T1000 (cell line): Measurements from ENCODE around the gene MYOCD.

ENCODE experiments used
- DNase-seq: peaks from one replicate; lab custom pipeline; 2025; ENCODE audit warnings: mixed read lengths; lab: John Stamatoyannopoulos, UW

MYOCD gene

DNA sequence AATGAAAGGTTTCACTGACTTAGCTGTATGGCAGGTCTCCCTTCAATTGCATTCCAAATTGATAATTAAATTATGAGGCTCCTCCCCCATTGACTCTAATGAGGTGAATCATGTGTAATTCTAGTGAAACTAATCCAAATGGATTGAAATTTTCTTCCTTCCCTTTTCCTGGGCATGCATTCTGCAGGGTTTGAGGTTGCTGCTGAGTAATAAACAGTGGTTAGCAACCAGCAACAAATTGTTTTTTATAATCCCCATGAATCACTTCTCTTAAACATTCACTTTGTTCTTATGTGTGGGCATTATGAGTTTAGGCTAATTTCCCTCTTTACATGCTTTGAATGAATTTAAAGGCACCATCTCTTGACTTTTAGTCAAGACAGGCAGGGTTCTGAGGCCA lies 43.4 kb downstream of the MYOCD start:
- peak; percentile 19 for DNase-seq

DNA sequence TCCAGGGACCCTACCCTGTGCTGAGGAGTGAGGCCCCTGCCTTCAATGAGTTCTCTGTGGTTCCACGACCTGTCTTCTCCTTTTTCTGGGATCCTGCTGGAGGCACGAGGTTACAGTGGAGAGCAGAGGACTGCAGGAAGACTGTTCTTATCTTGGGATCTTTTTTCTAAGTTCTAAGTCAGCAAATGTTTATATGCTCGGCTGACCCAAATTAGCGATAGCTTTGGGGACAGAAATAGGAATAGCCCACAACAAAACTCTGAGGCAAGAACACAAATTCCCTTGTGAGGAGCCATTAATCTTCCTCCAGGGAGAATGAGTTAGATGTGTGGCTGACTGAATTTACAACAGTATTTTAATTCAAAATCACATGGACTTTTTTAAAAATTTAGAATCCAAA lies 46.7 kb downstream of the MYOCD start:
- no peak for DNase-seq

DNA sequence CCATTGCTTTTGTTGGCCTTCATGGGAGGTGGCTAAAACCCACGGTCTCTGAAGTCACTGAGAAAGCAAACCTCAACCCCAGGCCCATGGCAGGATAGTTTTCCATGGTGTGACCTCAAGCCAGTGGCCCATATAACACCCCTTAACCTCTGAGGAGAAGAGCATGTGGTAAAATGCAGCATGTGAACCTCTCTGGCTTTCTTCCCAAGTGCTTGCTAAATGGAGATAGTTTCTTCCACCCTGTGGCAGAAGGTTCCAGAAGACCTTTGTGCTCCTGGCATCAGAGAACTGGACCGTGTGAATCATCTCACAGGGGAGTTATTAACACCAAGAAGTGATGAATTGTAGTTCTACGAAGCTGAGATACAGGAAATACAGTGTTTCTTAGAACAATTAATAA lies 47.3 kb downstream of the MYOCD start:
- DNase-seq = no peak

DNA sequence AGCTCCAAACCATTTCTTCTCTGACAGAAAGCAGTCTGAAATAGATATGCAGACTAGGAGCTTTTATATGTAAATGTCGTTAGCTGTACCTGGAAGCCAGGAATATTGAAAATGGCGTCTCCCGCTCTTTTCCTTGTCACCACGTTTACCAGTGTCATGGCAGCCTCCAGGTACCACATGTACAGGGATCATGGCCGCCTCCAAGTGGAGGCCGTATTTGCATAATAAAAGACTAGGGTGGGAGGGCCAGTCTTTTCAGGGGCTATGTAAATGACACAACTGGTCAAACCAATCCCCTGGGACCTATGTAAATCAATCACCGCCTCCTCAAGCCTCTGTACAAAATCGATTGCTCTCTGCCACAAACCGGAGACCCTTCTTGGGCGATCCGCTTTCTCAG lies 54.3 kb downstream of the MYOCD start:
- no peak for DNase-seq

DNA sequence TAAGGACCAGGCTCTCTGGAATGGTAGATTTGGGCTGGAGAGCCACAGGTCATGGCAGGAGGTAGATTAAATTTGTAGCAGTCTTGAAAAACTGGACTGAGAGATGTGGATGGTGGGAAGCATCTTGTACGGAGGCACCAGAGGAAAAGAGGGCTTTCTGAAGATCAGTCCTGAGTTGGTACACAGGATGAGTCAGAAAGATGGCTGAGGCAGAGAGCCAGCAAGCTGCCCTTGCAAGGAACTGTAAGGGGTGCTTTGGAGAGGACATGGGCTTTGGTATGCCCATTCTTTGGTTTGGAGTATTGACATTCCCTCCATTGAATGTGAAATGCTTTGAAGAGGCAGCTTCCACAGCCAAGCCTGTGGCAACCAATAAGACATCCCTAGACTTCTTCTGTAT lies 55.9 kb downstream of the MYOCD start:
- no peak for DNase-seq

DNA sequence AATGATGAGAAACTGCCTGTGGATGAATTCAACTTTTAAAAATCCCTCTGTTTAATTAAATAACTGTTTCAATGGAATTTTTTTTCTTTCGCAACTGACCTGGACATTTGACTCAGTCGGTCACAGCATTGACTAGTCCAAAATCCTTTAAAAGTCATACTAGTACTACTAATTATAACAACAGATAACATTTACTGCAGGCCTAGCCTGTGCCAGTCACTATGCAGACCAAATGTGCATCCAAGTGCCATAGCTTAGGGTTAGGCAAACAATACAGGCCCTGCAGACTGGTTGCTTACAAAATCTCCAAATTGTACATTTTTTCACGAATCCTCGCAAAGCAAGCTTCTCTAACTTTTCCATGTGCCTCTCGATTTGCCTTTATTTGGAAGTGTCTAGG lies 56.6 kb downstream of the MYOCD start:
- DNase-seq = no peak

DNA sequence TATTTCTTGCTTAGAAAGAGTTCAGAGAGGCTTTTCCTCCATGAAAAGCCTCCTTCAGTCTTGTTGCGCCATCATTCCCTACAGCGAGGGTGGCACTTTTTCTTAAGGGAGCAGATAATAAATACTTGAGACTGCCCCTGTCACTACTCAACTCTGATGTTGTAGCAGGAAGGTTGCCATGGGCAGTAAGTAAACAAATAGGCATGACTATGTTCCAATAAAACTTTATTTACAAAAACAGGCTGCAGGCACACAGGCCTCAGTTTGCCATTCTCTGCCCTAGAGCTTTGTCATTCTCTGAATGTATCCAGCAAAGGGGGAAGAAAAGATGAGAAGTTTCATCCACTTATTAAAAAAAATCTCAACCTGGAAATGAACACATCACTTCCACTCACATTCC lies 60.4 kb downstream of the MYOCD start:
- no peak for DNase-seq

DNA sequence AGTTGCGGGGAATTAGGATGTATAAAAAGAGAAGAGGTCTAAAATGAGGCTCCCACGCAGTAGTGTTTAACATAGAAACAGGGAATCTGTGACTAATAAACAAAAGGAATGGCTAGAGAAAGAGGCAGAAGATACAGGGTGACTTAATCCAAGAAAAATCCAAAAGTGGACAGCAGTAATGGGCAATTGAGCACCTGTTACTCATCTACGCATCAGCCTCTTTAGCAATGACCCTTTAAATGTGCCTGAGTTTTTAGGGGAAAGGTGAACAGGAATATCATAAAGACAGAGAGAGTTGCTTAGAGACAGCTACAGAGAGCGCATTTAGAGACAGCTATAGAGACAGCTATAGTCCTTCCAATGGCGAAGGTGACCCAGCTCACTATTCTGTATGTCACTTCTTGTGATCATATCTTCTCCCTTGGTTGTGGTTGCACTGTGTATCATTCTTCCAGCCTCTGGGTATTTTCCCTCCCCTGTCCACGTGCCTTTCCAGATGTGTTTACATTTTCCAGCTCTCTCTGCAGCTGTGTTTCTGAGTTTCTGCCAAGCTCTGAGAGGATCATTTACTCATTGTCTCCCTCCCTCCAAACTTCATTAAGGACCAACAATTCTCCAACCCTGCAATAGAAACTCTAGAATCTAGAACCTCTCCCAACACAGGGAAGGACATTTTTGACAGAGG lies 61.5 kb downstream of the MYOCD start:
- peak; percentile 13 for DNase-seq

DNA sequence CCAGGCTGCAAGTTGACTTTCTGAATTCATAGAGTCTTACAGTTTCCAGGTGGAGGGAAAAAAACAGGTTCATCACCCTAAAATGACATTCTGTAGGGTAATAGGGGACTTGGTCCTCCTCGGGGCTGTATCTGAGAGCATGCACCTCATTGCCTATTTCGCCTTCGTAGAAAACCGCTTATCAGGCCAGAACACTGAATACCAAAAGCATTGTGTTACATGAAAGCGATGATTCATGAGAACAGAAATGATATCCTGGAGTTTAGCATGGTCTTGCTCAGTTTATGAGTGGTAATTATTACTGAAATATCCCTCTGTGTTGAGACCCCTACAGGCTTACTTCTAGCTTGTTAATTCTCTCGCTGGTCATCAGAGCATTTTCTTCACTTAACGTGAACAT lies 62.2 kb downstream of the MYOCD start:
- DNase-seq = no peak

DNA sequence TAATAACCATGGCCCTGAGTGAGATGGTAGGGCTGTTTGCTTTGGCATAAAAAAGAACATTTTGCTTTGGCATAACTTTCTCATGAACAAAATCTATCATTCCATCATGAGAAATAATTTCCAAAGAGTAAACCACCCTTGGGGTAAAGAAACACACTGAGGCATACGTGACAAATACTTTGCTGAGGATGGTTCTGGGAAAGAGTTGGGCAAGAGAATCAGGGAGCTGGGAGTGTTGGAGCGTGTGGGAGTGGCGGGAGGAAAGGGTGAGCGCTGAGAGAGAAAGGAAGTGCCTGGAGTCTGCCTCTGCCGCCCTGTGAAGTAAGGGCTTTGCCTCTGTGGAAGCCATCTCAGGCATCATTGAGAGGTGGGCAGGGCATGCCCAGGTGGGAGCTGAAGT lies 63.4 kb downstream of the MYOCD start:
- DNase-seq = no peak

DNA sequence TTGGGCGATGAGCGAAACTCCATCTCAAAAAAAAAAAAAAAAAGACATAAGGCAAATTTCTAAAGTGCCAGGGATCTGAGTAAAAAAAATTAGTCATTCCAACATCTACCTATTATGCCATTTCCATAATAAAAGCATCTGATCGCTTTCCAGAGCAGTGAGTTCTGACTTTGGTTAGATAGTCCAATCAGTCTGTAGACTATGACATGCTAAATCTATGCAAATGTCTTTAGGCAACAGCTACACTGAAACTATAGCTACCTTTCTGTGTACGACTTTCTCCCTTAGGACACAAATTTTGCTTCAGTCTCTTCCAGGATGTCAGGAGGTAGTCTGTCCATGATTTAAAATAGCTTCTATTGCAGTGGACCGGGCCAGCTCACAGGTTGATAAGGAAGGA lies 64.7 kb downstream of the MYOCD start:
- peak; percentile 10 for DNase-seq

DNA sequence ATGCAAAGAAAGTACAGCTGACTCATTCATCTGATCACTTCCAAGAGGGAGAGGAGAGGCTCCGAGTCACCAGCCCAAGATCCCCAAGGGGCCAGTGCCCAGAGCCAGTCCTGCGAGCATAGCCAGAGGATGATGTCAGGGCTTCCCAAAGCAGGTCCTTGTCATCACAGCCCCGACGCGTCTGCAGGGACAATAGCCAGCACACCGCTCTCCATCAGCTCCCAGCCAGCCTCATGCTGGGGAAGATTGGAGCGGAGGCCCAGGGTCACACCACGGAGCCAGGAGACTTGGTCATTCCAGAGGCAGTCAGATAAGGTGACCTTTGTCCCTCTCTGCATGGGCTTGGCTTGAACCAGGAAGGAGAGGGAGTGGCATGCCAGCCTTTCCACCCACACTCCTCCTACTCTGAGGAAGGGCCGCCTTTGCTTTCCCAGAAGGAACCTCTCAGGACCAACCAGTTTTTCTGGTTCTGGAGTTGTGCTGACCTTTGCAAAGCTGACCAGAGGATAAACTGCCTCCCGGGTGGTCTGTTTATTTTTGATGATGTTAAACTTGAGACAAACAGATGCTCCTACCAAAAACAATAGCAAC lies 65.3 kb downstream of the MYOCD start:
- DNase-seq = peak; percentile 84

DNA sequence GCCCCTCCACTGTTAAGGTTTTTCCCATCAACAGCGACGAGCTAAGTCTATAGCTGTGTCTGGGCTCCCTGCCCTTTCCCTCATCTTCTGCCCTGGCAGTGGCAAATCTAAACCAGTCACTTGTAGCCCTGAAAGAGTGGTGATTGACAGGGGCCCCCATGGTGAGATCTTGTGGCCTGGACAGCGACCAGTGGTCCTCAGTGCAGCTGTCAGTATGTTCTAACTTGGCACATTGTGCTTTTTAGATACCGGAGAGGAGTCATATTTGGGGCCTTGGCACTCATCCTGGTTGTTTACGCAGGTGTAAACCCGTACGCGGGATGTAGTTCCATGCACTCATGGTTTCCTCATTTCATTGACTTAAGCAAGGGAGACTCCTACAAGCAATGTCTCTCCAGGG lies 66.1 kb downstream of the MYOCD start:
- DNase-seq = no peak

DNA sequence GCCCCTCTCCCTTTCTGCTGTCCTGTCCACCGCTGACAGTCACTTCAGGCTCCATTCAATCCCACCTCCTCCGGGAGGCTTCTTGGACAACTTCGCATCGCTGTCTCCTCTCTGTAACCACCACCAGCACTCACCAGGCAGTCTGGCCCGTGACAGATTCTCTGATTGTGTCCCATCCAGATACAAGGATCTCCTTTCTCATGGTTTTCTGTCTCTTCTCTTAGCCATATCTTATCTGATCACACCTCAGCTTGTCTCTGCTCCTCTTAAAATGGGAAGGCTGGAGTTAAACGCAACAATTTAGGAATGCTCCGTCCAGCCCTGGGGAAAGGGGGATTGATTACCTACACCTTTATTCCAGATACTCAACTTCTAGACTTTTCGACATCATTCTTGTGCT lies 66.7 kb downstream of the MYOCD start:
- DNase-seq = no peak

DNA sequence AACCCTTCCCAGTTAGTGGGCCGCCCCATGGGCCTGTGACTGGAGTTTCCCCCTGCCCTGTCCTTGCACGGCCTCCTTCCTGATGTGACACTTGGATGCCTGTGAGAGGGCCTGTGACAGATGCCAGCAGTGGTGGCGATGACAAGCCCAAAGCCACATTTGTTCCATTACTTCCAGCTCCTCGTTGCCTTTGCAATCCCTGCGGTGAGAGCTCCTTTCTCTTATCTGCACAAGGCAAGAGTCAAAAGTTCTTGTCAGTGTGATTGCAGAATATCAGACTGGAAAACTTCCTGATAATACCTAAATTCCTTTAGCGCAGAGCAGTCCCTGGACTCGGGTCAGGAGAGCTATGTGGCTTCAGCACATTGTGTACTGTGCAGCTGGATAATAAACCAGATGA lies 69.2 kb downstream of the MYOCD start:
- no peak for DNase-seq

DNA sequence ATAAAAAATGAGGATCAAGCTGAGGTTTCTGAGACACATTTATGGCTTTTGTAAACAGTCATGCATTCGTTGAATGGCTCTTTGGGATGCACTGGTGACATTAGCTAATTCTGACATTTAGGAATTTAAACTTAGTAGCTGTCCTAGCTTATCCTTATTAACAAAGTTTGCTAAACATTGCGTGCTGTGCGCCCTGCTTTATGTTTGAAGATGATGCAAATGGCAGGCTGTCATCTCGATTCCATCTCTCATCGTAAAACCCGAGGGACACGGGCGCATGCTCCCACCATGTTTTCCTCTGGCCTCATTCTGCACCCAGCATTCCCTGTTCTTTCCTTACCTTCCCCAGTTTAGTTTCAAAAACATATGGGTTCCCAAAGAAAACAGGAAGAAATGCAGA lies 69.8 kb downstream of the MYOCD start:
- no peak for DNase-seq

DNA sequence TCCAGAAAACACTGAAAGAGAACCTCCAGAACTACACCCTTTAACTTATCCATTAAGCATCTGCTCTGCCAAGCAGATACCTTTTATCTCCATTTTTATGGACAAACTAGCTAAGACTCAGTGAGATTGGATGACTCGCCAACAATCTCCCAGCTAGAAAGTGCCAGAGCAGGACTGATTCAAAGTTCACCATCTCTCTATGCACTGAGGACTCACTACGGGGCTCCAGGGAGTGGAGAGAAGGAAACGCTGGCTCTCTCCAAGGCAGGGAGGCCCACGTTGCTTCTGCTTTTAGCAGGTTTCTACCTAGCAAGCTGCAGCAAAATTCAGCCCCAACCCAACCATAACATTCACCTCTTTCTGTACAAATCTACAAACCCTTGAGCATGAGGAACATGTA lies 70.8 kb downstream of the MYOCD start:
- DNase-seq = no peak

DNA sequence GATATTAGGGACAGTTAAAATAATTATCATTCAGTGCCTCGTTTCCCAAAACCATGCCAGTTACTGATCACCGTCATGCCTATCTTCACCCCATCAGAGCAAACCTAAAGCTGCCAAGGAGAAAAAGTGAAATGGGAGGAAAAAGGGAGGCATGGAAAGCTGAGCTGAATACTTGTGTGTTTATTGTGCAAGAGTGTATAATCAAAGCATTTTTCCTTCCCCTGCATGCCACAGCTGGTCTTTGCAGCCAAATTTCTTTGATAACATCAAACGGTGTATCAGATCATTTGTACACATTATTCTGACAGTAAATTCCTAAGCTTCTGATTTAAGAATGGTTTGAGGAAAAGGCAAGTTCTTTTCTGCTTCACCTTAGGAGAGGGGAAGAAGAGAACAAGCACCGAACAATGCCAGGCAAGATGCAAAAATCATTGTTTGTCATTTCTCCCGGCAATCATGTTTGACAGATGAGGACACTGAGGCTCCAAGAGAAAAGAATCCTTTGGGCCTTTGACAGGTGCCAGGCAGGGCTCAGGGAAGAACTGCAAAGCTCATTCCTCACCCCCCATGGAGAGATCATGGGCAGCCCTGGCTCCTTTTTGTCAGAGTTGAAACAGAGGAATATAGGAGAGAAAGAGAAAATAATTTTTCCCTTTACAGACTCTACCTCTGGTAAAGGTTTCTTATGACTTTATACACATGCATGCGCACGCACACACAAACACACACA lies 72.2 kb downstream of the MYOCD start:
- DNase-seq = no peak

DNA sequence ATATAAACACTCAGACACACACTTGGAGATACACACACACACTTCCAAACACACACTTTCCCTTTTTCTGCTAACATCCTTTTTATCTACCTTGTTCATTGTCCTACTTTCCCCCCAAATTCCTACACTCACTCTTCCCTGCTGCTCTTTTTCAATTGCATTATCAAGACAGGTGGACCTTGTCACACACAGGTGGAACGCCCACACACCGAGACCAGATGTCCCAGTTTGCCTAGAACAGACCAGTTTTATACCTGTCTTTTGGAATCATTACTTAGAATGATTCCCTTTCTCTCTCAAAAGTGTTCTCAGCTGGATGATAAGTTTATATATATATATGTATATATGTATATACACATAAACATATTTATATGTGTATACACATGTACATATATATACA lies 72.9 kb downstream of the MYOCD start:
- no peak for DNase-seq

DNA sequence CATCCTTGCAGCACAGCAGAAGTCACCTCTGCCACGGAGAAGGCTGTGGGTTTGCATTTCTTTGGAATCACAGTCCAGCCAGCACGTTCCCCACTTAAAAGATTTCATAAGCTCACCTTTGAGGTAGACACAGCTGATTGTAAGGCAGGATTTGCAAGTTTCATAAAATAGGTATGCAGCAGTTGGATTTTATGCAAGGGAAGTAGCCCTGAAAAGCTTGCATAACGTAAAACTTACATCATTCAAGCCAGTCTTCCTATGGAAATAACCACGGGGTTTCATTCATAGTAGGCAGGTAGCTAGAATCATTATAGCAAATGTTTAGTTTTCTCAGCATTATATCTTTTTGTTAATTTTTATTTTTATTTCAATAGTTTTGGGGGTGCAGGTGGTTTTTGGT lies 73.8 kb downstream of the MYOCD start:
- DNase-seq = no peak

DNA sequence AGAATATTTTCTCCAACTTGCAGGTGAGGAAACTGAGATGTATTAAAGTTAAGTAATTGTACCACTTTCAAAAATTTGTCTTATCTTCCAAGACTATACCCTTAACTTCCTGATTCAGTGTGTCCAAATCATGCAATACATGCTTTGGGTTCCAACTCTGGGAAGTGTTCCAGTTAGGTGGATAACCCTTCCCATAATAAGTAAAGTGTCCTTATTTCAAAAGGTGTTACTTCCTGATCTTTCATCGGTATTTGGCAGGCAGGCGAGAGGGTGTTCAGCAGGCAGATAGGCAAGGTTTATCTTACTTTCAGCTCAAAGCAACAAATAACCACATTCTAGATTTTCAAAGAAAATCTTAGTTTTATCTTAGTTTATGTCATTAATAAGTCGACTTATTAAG lies 77.4 kb downstream of the MYOCD start:
- no peak for DNase-seq

DNA sequence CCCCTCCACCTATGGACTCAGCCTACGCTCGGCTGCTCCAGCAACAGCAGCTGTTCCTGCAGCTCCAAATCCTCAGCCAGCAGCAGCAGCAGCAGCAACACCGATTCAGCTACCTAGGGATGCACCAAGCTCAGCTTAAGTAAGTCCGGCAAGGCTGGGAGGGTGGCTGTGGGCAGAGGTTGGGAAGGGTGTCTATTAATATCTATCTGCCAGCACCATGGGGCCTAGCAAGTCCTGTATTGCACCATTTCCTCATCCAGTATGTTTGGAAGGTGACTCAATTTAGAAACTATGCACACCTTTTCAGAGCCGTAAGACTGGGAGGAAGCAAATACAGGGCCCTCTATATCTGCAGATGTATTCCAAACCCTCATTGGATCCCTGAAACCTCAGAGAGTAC lies 78.6 kb downstream of the MYOCD start:
- no peak for DNase-seq

DNA sequence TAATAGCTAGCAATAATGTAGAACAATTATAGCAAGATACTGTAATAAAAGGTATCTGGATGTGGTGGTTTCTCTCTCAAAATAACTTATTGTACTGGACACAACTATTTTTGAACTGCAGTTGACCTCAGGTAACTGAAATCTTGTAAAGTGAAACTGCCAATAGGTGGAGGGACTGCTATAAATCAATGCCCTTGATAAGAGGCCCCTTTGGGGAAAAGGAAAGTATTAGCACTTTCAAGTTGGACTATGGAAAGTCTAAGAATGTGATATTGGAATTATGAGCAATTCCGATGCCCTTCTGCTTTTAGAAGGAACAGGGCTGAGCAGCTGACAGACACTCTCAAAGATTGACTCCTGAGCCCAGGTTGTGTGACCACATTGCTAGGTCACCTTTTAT lies 79.1 kb downstream of the MYOCD start:
- no peak for DNase-seq

DNA sequence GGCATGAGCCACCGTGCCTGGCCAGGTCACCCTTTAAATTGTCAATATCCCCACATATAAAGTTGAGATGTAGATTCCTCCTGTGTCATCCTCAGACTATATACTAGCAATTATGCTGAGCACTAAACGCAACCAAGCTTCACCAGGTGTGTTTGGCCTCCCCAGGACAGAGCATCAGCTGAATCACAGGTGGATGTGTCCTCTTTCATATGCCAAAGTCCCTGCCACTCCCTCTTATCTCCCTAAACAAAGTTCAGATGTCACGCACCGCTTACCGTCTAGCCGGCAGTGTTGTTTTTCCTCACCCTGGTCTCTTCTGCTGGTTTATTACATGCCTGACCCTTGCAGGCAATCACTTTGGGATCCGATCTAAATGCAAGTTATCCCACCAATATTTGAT lies 79.8 kb downstream of the MYOCD start:
- no peak for DNase-seq
